ENCODE results near the gene ATG5. TPM values are rescaled to one million over a fixed set of nuclear protein-coding genes. Genes with fewer than 3 reads are reported as not detected.

The ATG5 gene
- total RNA-seq, 2 donors from 2014 or later = 42.1 to 48.0 TPM

DNA sequence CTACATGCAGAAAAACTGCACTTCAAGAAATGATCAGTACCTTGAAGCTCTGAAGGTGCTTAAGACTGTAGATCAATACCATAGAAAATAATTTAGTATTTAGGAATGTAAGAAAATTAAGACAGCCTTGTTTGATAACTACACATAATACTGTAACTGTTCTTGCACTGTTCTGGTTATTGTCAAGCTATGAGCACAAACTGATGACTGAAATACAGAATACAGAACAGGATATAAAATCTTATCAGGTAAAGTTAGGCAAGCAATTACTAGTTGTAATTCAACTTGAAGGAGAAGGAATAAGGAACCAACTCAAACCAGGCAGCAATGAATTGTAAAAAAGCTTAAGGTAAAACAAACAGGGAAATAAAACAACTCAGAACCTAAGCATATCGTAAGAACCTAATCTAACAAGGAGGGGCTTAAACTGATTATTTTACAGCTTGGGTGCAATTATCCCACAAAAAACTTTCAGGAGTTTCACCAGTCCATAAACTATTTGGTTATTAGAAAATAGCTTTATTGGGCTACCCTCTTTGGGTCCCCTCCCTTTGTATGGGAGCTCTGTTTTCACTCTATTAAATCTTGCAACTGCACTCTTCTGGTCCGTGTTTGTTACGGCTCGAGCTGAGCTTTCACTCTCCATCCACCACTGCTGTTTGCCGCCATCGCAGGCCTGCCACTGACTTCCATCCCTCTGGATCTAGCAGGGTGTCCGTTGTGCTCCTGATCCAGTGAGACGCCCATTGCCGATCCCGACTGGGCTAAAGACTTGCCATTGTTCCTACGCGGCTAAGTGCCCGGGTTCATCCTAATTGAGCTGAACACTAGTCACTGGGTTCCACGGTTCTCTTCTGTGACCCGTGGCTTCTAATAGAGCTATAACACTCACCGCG lies 97.7 kb downstream of the ATG5 start:
- H3K36me3 ChIP-seq = no peaks in the 10 kb centered on the region
- H3K9ac ChIP-seq (ENCODE audit: low read depth in 2 of 2, low read length in 2 of 2) = peak overlapping the region in 1 of 2 donors; percentile 19
- H3K27ac ChIP-seq = peak overlapping the region; percentile 35
- DNase-seq = peak; percentile 38
- H3K4me3 ChIP-seq = no peak overlapping the region
- intact Hi-C loops (cut with DNase I) = loop anchor here (10.0 kb wide), 1 partner anchor 133 kb away; no protein-coding TSS in a partner anchor
- no peaks in the 10 kb centered on the region for H3K4me1 ChIP-seq
- no peak for TF ChIP-seq CTCF (IDR thresholded peaks at IDR 0.05)
- no peaks in the 10 kb centered on the region for H3K27me3 ChIP-seq
- H3K9me3 ChIP-seq = no peaks in the 10 kb centered on the region

- Histone ChIP-seq H3K4me3 (no peak overlapping the region), H3K9me3 (no peaks in the 10 kb centered on the region), H3K27ac (no peak overlapping the region), H3K9ac (ENCODE audit: low read depth in 2 of 2, low read length in 2 of 2) (no peak overlapping the region), H3K27me3 (no peaks in the 10 kb centered on the region), H3K4me1 (no peaks in the 10 kb centered on the region), H3K36me3 (no peaks in the 10 kb centered on the region)
- intact Hi-C loops (cut with DNase I) = loop anchor here (10.0 kb wide), 1 partner anchor 132 kb away; no protein-coding TSS in a partner anchor
- no peak for DNase-seq
- no peak for TF ChIP-seq CTCF (IDR thresholded peaks at IDR 0.05)
Observed at GRCh38 chr6:106226676-106227075, 98.9 kb downstream of the ATG5 start.

- Histone ChIP-seq H3K36me3 (no peaks in the 10 kb centered on the region), H3K27me3 (no peaks in the 10 kb centered on the region), H3K9ac (ENCODE audit: low read depth in 2 of 2, low read length in 2 of 2) (no peak overlapping the region), H3K4me1 (no peaks in the 10 kb centered on the region), H3K27ac (no peak overlapping the region), H3K9me3 (no peaks in the 10 kb centered on the region), H3K4me3 (no peak overlapping the region)
- TF ChIP-seq CTCF (IDR thresholded peaks at IDR 0.05) = no peak
- no peak for DNase-seq
- intact Hi-C loops (cut with DNase I) = loop anchor here (10.0 kb wide), 1 partner anchor 131 kb away; no protein-coding TSS in a partner anchor
Observed at GRCh38 chr6:106225581-106225980, 100.0 kb downstream of the ATG5 start.

GRCh38 chr6:106223300-106223930 lies 102.1 kb downstream of the ATG5 start:
- H3K9ac ChIP-seq (ENCODE audit: low read depth in 2 of 2, low read length in 2 of 2) = no peak overlapping the region
- H3K9me3 ChIP-seq = no peaks in the 10 kb centered on the region
- peak; percentile 79 for DNase-seq
- no peaks in the 10 kb centered on the region for H3K4me1 ChIP-seq
- intact Hi-C loops (cut with DNase I) = loop anchor here (5.0 to 10.0 kb wide), 2 partner anchors 129 to 786 kb away; no protein-coding TSS in a partner anchor
- no peaks in the 10 kb centered on the region for H3K36me3 ChIP-seq
- H3K27me3 ChIP-seq = no peaks in the 10 kb centered on the region
- H3K4me3 ChIP-seq = no peak overlapping the region
- TF ChIP-seq CTCF (IDR thresholded peaks at IDR 0.05) = peak; percentile 56
- H3K27ac ChIP-seq = no peak overlapping the region

- Histone ChIP-seq H3K36me3 (no peaks in the 10 kb centered on the region), H3K9ac (ENCODE audit: low read depth in 2 of 2, low read length in 2 of 2) (no peak overlapping the region), H3K4me3 (no peak overlapping the region), H3K27ac (no peak overlapping the region), H3K27me3 (no peaks in the 10 kb centered on the region), H3K4me1 (no peaks in the 10 kb centered on the region), H3K9me3 (no peaks in the 10 kb centered on the region)
- no peak for TF ChIP-seq CTCF (IDR thresholded peaks at IDR 0.05)
- DNase-seq = no peak
- intact Hi-C loops (cut with DNase I) = loop anchor here (5.0 to 10.0 kb wide), 2 partner anchors 126 to 783 kb away; no protein-coding TSS in a partner anchor
Observed at GRCh38 chr6:106220485-106220884, 105.1 kb downstream of the ATG5 start.

Data from colonic mucosa (tissue), 4 donors.